ENCODE data around the gene FIP1L1.

DNA sequence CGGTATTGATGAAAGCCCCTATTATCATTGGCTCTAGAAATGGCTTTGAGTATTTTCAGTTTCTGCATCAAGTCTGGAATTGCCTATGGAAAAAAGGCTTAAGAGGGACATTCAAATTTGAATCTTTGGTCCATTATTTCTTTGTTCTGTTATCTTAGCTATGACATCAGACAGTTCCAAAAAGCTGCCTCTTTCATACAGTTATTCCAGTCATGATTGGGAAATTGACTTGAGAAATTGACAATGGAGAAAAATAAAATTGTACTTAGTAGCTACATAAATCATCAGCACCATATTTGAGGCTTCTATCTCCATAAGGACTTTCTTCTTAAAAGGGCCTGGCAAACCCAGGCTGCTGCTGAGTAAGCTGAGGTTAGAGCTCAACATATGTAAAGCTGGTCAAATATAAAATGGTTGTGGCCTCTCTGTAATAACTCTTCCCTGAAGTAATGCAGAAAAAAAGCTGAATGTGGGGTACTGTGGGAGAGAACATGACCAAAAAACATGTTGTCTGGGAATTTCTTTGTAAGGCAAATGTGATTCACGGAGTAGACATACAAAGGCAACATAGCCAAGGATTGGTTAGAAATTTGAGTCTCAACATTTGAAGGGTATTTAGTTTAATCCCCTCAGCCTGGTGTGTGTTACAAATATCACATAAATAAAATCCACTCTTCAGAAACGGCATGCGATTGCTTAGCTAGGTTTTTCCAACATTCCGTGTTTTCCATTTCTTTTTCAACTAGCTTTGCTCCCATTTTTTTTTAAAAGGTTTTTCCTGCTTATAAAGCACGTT is 112.9 kb downstream of the FIP1L1 start:
- TF ChIP-seq GATA3 (IDR thresholded peaks at IDR 0.05; ENCODE audit: low read depth, low read length) (no peak), GATA2 (IDR thresholded peaks at IDR 0.05; ENCODE audit: low read depth, low read length) (no peak)

Measured in SH-SY5Y (cell line).